Measurements from ENCODE around the gene PDE4B. TPM values are rescaled to one million over a fixed set of nuclear protein-coding genes. Genes with fewer than 3 reads are reported as not detected.

PDE4B gene
- total RNA-seq, 2 donors from 2014 or later: 18.1 to 55.4 TPM

GRCh38 chr1:66291531-66291864 lies 498.8 kb downstream of the PDE4B start:
- no peaks in the 10 kb centered on the region for H3K36me3 ChIP-seq
- H3K27ac ChIP-seq: peak overlapping the region in 1 of 2 donors; percentile 15
- DNase-seq (ENCODE audit: low spot score): no peak
- 77% methylated on average over 1 of the region's 1 CpG for WGBS
- intact Hi-C loops (cut with DNase I): no loop called here
- H3K27me3 ChIP-seq (replicated peaks; ENCODE audit: insufficient read depth): no peaks in the 10 kb centered on the region
- H3K9me3 ChIP-seq: no peaks in the 10 kb centered on the region
- no peak overlapping the region for H3K4me3 ChIP-seq
- TF ChIP-seq POLR2AphosphoS5 (IDR thresholded peaks at IDR 0.05) (peak; percentile 37), POLR2A (IDR thresholded peaks at IDR 0.05) (no peak)
- H3K4me1 ChIP-seq (replicated peaks): no peaks in the 10 kb centered on the region

GRCh38 chr1:66292305-66292704 lies 499.6 kb downstream of the PDE4B start:
- Histone ChIP-seq H3K27ac (no peak overlapping the region), H3K27me3 (replicated peaks; ENCODE audit: insufficient read depth) (no peaks in the 10 kb centered on the region), H3K4me3 (no peak overlapping the region), H3K4me1 (replicated peaks) (no peaks in the 10 kb centered on the region), H3K36me3 (no peaks in the 10 kb centered on the region), H3K9me3 (no peaks in the 10 kb centered on the region)
- DNase-seq (ENCODE audit: low spot score): no peak
- 76% methylated on average over 2 of the region's 2 CpGs for WGBS
- TF ChIP-seq POLR2A (IDR thresholded peaks at IDR 0.05) (no peak), POLR2AphosphoS5 (IDR thresholded peaks at IDR 0.05) (no peak), CTCF (IDR thresholded peaks at IDR 0.05) (no peak)
- intact Hi-C loops (cut with DNase I): no loop called here

DNA sequence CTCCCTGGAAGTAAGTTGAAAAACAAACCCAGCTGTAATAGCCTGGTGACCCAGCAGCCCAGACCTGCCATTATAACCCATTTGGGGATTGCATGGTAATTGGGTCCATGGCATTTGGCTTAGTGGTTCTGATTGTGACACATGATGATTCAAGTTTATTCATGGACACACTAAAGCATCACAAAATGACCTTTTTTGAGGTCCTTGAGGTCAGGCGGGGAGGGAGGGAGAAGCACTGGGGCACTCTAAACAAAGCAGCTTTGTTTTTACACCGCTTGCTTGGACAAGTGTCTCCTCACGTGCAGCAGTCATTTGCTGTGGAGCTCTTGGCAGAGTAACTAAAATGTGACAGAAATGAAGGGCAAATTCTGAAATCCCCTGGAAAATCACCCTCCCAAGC lies 500.2 kb downstream of the PDE4B start:
- TF ChIP-seq POLR2A (IDR thresholded peaks at IDR 0.05) (no peak), POLR2AphosphoS5 (IDR thresholded peaks at IDR 0.05) (no peak), CTCF (IDR thresholded peaks at IDR 0.05) (no peak)
- DNase-seq (ENCODE audit: low spot score): no peak
- no peak overlapping the region for H3K4me3 ChIP-seq
- H3K27ac ChIP-seq: no peak overlapping the region
- H3K36me3 ChIP-seq: no peaks in the 10 kb centered on the region
- intact Hi-C loops (cut with DNase I): no loop called here
- no peaks in the 10 kb centered on the region for H3K27me3 ChIP-seq (replicated peaks; ENCODE audit: insufficient read depth)
- H3K4me1 ChIP-seq (replicated peaks): no peaks in the 10 kb centered on the region
- WGBS: 62% methylated on average over 3 of the region's 3 CpGs
- no peaks in the 10 kb centered on the region for H3K9me3 ChIP-seq

DNA sequence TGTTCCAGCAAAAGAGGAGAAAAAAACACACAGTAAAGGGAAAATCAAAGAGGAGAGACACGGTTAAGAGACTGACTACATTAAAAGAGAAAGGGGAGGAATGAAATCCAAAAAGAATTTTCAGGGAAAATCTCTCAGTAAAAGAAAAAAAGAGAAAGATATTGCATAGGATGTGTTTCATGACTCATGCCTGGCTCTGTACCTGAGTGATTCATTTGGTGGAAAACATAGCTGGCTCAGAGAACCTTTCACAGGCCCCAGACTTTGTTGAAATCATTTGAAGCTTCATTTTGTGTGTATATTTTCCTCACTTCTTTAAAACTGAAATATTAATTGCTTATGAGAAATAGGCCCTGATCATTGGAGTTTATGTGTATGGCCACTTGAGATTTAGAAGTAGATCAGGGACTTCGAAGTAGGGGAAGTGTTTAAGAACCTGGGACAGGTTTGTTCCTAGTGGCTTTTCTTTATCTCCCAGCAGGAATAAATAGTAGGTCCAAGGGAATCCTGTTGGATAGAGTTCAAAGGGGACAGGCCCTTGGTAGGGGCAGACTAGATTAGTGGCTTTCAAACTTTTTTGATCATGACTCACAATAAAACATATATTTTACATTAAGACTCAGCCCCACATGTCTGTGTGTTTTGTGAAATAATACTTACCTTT lies 502.1 kb downstream of the PDE4B start:
- Histone ChIP-seq H3K36me3 (no peaks in the 10 kb centered on the region), H3K4me3 (no peak overlapping the region), H3K27me3 (replicated peaks; ENCODE audit: insufficient read depth) (no peaks in the 10 kb centered on the region), H3K27ac (no peak overlapping the region), H3K9me3 (no peaks in the 10 kb centered on the region), H3K4me1 (replicated peaks) (no peaks in the 10 kb centered on the region)
- 67% methylated on average over 2 of the region's 2 CpGs for WGBS
- TF ChIP-seq CTCF (IDR thresholded peaks at IDR 0.05): no peak
- TF ChIP-seq POLR2A (IDR thresholded peaks at IDR 0.05): no peak
- TF ChIP-seq POLR2AphosphoS5 (IDR thresholded peaks at IDR 0.05): no peak
- intact Hi-C loops (cut with DNase I): no loop called here
- no peak for DNase-seq (ENCODE audit: low spot score)

DNA sequence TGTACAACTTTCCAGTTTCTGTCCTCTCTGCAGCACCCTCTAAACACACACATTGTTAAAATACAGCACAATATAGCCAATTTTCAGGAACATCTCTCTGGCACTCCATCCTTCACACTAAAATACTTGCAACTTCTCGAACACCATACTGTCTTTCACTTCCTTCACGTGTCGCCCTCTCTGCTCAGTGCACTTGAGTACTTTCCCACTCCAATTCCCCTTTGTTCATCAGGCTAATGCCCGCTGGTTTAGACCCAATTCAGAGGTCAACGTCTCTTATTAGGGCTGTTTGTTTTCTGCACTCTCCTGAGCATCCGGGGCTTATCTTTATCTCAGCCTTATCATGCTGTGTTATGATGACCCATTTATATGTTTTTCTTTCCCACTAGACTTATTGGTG lies 503.1 kb downstream of the PDE4B start:
- 84% methylated on average over 6 of the region's 6 CpGs for WGBS
- TF ChIP-seq POLR2A (IDR thresholded peaks at IDR 0.05) (no peak), POLR2AphosphoS5 (IDR thresholded peaks at IDR 0.05) (no peak), CTCF (IDR thresholded peaks at IDR 0.05) (no peak)

More for the DNA sequence above, 503.1 kb downstream of the PDE4B start:
- Histone ChIP-seq H3K4me3 (no peak overlapping the region), H3K27ac (no peak overlapping the region), H3K9me3 (no peaks in the 10 kb centered on the region), H3K27me3 (replicated peaks; ENCODE audit: insufficient read depth) (no peaks in the 10 kb centered on the region), H3K36me3 (no peaks in the 10 kb centered on the region), H3K4me1 (replicated peaks) (no peaks in the 10 kb centered on the region)
- intact Hi-C loops (cut with DNase I): no loop called here
- no peak for DNase-seq (ENCODE audit: low spot score)
